ENCODE results near the gene TMEM9B.

GRCh38 chr11:8922691-8923090 is 41.6 kb downstream of the TMEM9B start:
- TF ChIP-seq CTCF (conservative IDR thresholded peaks at IDR 0.05; ENCODE audit: low read length) (no peak), EZH2phosphoT487 (IDR thresholded peaks at IDR 0.05; ENCODE audit: borderline replicate concordance) (no peak)
